ENCODE measurements around the gene MSL3.

Gene MSL3

DNA sequence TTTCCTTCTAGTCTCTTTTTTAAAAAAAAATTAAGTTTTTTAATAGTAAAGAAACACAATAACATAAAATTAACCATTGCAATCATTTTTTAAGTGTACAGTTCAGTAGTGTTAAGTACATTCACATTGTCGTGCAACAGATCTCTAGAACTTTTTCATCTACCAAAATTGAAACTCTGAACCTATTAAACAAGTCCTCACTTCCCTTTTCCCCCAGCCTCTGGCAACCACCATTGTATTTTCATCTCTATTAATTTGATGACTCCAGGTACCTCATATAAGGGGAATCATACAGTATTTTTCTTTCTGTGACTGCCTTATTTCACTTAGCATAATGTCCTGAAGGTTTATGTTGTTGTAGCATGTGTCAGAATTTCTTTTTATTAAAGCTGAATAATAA is 31.8 kb downstream of the MSL3 start:
- TF ChIP-seq, protein P1, sequence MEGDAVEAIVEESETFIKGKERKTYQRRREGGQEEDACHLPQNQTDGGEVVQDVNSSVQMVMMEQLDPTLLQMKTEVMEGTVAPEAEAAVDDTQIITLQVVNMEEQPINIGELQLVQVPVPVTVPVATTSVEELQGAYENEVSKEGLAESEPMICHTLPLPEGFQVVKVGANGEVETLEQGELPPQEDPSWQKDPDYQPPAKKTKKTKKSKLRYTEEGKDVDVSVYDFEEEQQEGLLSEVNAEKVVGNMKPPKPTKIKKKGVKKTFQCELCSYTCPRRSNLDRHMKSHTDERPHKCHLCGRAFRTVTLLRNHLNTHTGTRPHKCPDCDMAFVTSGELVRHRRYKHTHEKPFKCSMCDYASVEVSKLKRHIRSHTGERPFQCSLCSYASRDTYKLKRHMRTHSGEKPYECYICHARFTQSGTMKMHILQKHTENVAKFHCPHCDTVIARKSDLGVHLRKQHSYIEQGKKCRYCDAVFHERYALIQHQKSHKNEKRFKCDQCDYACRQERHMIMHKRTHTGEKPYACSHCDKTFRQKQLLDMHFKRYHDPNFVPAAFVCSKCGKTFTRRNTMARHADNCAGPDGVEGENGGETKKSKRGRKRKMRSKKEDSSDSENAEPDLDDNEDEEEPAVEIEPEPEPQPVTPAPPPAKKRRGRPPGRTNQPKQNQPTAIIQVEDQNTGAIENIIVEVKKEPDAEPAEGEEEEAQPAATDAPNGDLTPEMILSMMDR (IDR thresholded peaks at IDR 0.05; ENCODE audit: borderline replicate concordance, insufficient read depth, low read depth, low read length) = no peak
- no peak overlapping the region for H3K4me3 ChIP-seq (ENCODE audit: low read depth, low read length)

DNA sequence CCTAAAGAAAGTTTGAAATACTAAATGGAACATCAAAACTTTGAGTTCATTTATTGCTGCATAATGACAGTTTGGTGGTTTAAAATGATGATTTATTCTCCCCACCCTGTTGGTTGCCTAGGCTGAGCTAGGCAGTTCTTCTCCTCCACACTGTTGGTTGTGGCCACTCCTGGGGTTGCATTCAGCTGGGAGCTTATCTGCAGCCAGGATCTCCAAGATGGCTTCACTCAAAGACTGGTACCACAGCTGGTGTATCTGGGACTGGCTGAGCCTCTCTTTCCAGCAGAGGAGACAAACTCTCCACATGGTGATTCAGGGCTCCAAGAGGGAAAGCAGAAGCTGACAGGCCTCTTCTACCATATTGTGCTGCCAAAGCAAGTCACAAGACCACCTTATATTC is 33.1 kb downstream of the MSL3 start:
- no peak overlapping the region for H3K4me3 ChIP-seq (ENCODE audit: low read depth, low read length)
- TF ChIP-seq, protein P1 (IDR thresholded peaks at IDR 0.05; ENCODE audit: borderline replicate concordance, insufficient read depth, low read depth, low read length) = no peak

DNA sequence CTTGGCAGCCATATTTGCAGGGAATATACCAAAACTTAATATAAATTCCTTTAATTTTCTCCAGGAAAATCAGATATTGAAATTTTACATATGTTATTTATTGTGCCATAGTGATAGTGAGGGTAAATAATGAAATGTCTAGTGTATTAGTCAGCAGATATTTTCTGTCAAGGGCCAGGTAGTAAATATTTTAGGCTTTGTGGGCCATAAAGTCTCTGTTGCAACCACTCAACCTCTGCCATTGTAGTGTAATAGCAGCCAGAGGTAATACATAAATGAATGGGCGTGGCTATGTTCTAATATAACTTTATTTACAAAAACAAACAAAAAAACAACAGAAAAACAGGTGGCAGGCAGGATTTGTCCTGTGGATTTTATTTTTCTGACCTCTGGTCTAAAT is 33.5 kb downstream of the MSL3 start:
- no peak overlapping the region for H3K4me3 ChIP-seq (ENCODE audit: low read depth, low read length)
- TF ChIP-seq, protein P1 (IDR thresholded peaks at IDR 0.05; ENCODE audit: borderline replicate concordance, insufficient read depth, low read depth, low read length) = no peak

DNA sequence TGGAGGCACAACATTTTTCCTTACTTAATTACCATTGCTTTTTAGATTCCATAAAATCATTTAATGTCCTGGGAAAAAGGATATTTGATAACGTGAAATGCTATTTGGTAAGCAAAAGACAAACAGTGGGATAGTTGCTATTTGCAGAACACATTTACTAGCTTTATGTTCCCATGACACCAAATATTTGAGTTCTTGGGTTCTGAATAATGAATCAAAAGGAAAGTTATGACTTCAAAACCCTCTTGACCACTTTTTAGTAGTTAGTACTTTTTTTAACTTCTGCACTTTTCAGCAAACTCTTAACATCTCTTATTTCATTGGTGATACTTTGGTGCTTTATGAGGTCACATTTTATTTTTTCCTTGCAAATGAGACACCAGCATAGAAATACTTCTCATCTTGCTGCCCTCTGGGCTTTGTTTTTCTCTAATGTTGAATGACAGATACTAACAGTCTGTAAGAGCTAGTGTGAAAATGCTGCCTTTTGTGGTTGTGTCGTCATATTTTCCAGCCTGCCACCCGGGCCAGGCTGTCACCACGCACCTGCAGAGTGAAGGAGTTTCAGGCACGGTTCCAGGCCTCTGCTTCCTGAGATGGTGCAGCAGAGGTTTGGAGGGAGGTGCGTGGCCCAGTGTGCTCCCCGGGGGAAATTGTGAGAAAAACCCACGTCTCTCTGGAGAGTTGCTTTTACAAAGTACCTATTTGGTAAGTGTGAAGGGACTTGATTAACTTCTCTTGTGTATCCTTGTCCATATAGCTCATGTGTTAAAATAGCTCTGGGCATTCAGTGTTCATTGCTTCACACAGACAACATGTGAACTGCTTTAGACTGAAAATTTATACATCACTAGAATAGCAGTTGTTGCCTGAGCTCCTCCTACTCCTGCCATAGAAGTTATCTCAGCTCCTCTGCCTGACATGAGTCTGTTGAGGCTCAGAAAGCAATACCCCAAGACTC is 34.7 kb downstream of the MSL3 start:
- TF ChIP-seq, protein P1 (IDR thresholded peaks at IDR 0.05; ENCODE audit: borderline replicate concordance, insufficient read depth, low read depth, low read length) = no peak
- H3K4me3 ChIP-seq (ENCODE audit: low read depth, low read length) = no peak overlapping the region

DNA sequence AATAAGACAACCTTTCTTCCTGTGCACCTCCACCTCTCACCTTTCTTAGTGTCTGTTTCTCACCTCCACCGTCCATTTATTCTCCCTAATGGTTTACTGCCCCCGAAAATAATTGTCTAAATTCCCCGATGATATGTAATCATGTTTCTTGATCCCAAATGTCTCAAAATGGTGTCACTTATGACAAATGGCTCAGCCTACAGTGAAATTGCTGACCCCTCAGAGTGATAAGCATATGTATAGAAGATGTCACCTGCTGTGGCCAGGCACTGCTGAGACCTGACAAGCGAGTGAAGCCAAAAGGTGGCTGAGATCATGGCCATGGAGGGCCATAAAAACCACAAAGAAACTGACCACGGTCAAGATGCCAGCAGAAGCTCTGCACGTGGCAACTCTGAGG is 35.7 kb downstream of the MSL3 start:
- TF ChIP-seq, protein P1 (IDR thresholded peaks at IDR 0.05; ENCODE audit: borderline replicate concordance, insufficient read depth, low read depth, low read length) = no peak
- no peak overlapping the region for H3K4me3 ChIP-seq (ENCODE audit: low read depth, low read length)

DNA sequence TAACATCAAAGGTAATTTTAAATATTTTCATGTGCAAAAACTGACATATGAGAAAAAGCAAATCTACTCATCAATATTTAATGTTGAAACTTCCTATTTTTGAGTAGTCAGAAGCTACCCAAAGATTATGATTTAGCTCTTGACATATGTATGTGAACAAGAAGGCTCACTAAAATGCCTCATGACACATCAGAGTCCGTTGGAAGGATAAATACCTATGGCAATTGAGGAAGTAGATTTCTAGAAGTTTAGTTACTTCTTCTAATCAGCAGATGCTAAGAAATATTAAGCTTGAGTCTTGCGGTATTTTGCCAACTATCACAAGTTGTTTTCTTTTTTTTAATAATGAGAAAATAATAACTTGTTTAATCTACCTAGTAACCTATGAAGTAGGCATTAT is 55.3 kb downstream of the MSL3 start:
- TF ChIP-seq, protein P1 (IDR thresholded peaks at IDR 0.05; ENCODE audit: borderline replicate concordance, insufficient read depth, low read depth, low read length) = no peak
- H3K4me3 ChIP-seq (ENCODE audit: low read depth, low read length) = no peak overlapping the region
